ENCODE data around the gene TMEM121.

GRCh38 chr14:105492971-105493871, 33.2 kb upstream of the TMEM121 start:
- TF ChIP-seq CTCF (IDR thresholded peaks at IDR 0.05) (no peak), POLR2A (IDR thresholded peaks at IDR 0.05) (no peak), EP300 (IDR thresholded peaks at IDR 0.05) (no peak), POLR2AphosphoS5 (IDR thresholded peaks at IDR 0.05) (no peak)
